ENCODE results near the gene GJB6. TPM values are rescaled to one million over a fixed set of nuclear protein-coding genes. Genes with fewer than 3 reads are reported as not detected.

Gene GJB6
- polyA plus RNA-seq, 2 of the 4 experiments (the other 2 are of a cell fraction), result 0.06 TPM; not detected in 1

DNA sequence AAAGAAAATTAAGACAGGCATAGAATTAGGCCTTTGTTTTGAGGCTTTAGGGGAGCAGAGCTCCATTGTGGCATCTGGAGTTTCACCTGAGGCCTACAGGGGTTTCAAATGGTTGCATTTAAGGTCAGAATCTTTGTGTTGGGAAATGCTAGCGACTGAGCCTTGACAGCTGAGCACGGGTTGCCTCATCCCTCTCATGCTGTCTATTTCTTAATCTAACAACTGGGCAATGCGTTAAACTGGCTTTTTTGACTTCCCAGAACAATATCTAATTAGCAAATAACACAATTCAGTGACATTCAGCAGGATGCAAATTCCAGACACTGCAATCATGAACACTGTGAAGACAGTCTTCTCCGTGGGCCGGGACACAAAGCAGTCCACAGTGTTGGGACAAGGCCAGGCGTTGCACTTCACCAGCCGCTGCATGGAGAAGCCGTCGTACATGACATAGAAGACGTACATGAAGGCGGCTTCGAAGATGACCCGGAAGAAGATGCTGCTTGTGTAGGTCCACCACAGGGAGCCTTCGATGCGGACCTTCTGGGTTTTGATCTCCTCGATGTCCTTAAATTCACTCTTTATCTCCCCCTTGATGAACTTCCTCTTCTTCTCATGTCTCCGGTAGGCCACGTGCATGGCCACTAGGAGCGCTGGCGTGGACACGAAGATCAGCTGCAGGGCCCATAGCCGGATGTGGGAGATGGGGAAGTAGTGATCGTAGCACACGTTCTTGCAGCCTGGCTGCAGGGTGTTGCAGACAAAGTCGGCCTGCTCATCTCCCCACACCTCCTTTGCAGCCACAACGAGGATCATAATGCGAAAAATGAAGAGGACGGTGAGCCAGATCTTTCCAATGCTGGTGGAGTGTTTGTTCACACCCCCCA is 43.2 kb downstream of the GJB6 start:
- 0 out of 3 replicates have a peak, but pooled peaks cover 2% of the 10 kb centered on the region for H3K4me1 ChIP-seq
- CTCF ChIA-PET, result no interaction called here
- no peak overlapping the region for H3K4me3 ChIP-seq
- H3K27ac ChIP-seq, result no peak overlapping the region
- H3K9me3 ChIP-seq, result no peaks in the 10 kb centered on the region
- FAIRE-seq (no peak), ATAC-seq (peak in 1 of 2 experiments; percentile 49; a peak in 2 of 6 replicates), DNase-seq (ENCODE audit: low read depth in 1 of 2, low spot score in 1 of 2) (peak in 1 of 2 experiments; percentile 33)
- TF ChIP-seq GATA3 (IDR thresholded peaks at IDR 0.05; ENCODE audit: borderline replicate concordance) (no peak), FOXS1 (CRISPR knock-in tag; IDR thresholded peaks at IDR 0.05) (no peak), ZFP36 (IDR thresholded peaks at IDR 0.05; ENCODE audit: borderline replicate concordance, partially characterized antibody) (no peak), MYC (IDR thresholded peaks at IDR 0.05; ENCODE audit: borderline replicate concordance, low read length) (no peak), JUN (IDR thresholded peaks at IDR 0.05) (no peak), HOXB13 (CRISPR knock-in tag; IDR thresholded peaks at IDR 0.05; ENCODE audit: low read depth) (no peak), RFX5 (IDR thresholded peaks at IDR 0.05) (no peak), CEBPB (IDR thresholded peaks at IDR 0.05) (no peak), TFCP2L1 (CRISPR knock-in tag; IDR thresholded peaks at IDR 0.05) (no peak), KDM5A (IDR thresholded peaks at IDR 0.05) (no peak), ZSCAN20 (CRISPR knock-in tag; IDR thresholded peaks at IDR 0.05) (no peak), HOXB5 (CRISPR knock-in tag; IDR thresholded peaks at IDR 0.05) (no peak)
- TF ChIP-seq, protein P1, sequence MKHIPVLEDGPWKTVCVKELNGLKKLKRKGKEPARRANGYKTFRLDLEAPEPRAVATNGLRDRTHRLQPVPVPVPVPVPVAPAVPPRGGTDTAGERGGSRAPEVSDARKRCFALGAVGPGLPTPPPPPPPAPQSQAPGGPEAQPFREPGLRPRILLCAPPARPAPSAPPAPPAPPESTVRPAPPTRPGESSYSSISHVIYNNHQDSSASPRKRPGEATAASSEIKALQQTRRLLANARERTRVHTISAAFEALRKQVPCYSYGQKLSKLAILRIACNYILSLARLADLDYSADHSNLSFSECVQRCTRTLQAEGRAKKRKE (CRISPR knock-in tag; IDR thresholded peaks at IDR 0.05; ENCODE audit: low read depth), result no peak
- POLR2A ChIA-PET, result no interaction called here
- no peak overlapping the region for H3K4me2 ChIP-seq
- WGBS (ENCODE audit: missing lambda C conversion rate), result 80% methylated on average over 28 of the region's 28 CpGs

DNA sequence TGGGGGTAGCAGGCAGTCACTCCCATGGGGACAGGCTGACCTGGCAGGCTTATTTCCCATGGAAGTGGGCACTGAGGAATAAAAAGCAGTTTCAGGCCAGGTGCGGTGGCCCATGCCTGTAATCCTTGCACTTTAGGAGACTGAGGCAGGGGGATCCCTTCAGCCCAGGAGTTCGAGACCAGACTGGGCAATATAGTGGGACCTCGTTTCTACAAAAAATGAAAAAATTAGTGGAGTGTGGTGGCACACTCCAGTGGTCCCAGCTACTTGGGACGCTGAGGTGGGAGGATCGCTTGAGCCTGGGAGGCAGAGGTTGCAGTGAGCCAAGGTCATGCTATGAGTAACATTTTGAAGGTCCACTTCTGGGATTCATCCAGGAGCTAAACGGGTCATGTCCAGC is 45.3 kb downstream of the GJB6 start:
- no peaks in the 10 kb centered on the region for H3K9me3 ChIP-seq
- no peak overlapping the region for H3K4me2 ChIP-seq
- no peak for DNase-seq (ENCODE audit: low read depth in 1 of 2, low spot score in 1 of 2)
- no peak for ATAC-seq
- H3K4me3 ChIP-seq, result no peak overlapping the region
- TF ChIP-seq TP53 (CRISPR knock-in tag; IDR thresholded peaks at IDR 0.05) (no peak), ZSCAN20 (CRISPR knock-in tag; IDR thresholded peaks at IDR 0.05) (no peak), FOSL2 (IDR thresholded peaks at IDR 0.05) (no peak), FOSL2 (CRISPR knock-in tag; IDR thresholded peaks at IDR 0.05) (no peak), POLR2AphosphoS2 (conservative IDR thresholded peaks at IDR 0.05; ENCODE audit: low read length) (no peak), SREBF2 (IDR thresholded peaks at IDR 0.05) (no peak), CEBPB (IDR thresholded peaks at IDR 0.05) (no peak), EHMT2 (IDR thresholded peaks at IDR 0.05; ENCODE audit: low read depth) (no peak), MYC (IDR thresholded peaks at IDR 0.05; ENCODE audit: borderline replicate concordance, low read length) (no peak), GATA3 (IDR thresholded peaks at IDR 0.05; ENCODE audit: borderline replicate concordance) (no peak), PHF8 (IDR thresholded peaks at IDR 0.05; ENCODE audit: borderline replicate concordance, low read depth) (no peak), CBX2 (IDR thresholded peaks at IDR 0.05; ENCODE audit: borderline replicate concordance, low read depth) (no peak), HDAC2 (IDR thresholded peaks at IDR 0.05) (no peak), RFX5 (IDR thresholded peaks at IDR 0.05) (no peak), JUNB (IDR thresholded peaks at IDR 0.05) (no peak), EP300 (IDR thresholded peaks at IDR 0.05) (no peak), KDM1A (IDR thresholded peaks at IDR 0.05; ENCODE audit: low read depth) (no peak)
- TF ChIP-seq, protein P2, sequence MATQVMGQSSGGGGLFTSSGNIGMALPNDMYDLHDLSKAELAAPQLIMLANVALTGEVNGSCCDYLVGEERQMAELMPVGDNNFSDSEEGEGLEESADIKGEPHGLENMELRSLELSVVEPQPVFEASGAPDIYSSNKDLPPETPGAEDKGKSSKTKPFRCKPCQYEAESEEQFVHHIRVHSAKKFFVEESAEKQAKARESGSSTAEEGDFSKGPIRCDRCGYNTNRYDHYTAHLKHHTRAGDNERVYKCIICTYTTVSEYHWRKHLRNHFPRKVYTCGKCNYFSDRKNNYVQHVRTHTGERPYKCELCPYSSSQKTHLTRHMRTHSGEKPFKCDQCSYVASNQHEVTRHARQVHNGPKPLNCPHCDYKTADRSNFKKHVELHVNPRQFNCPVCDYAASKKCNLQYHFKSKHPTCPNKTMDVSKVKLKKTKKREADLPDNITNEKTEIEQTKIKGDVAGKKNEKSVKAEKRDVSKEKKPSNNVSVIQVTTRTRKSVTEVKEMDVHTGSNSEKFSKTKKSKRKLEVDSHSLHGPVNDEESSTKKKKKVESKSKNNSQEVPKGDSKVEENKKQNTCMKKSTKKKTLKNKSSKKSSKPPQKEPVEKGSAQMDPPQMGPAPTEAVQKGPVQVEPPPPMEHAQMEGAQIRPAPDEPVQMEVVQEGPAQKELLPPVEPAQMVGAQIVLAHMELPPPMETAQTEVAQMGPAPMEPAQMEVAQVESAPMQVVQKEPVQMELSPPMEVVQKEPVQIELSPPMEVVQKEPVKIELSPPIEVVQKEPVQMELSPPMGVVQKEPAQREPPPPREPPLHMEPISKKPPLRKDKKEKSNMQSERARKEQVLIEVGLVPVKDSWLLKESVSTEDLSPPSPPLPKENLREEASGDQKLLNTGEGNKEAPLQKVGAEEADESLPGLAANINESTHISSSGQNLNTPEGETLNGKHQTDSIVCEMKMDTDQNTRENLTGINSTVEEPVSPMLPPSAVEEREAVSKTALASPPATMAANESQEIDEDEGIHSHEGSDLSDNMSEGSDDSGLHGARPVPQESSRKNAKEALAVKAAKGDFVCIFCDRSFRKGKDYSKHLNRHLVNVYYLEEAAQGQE (IDR thresholded peaks at IDR 0.05), result no peak
- TF ChIP-seq, protein P3, sequence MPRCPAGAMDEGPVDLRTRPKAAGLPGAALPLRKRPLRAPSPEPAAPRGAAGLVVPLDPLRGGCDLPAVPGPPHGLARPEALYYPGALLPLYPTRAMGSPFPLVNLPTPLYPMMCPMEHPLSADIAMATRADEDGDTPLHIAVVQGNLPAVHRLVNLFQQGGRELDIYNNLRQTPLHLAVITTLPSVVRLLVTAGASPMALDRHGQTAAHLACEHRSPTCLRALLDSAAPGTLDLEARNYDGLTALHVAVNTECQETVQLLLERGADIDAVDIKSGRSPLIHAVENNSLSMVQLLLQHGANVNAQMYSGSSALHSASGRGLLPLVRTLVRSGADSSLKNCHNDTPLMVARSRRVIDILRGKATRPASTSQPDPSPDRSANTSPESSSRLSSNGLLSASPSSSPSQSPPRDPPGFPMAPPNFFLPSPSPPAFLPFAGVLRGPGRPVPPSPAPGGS (IDR thresholded peaks at IDR 0.05), result no peak
- TF ChIP-seq, protein P1 (CRISPR knock-in tag; IDR thresholded peaks at IDR 0.05; ENCODE audit: low read depth), result no peak
- TF ChIP-seq, protein P4, sequence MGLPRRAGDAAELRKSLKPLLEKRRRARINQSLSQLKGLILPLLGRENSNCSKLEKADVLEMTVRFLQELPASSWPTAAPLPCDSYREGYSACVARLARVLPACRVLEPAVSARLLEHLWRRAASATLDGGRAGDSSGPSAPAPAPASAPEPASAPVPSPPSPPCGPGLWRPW (IDR thresholded peaks at IDR 0.05), result no peak
- ChIA-PET POLR2A (no interaction called here), CTCF (interaction anchor here (4.3 kb wide), 1 partner anchor 10 kb away, joined by 24 read pairs; no protein-coding TSS in a partner anchor)
- 0 out of 3 replicates have a peak, but pooled peaks cover under 1% of the 10 kb centered on the region for H3K4me1 ChIP-seq
- H3K27ac ChIP-seq, result no peak overlapping the region
- no peak for FAIRE-seq
- 46% methylated on average over 6 of the region's 6 CpGs for WGBS (ENCODE audit: missing lambda C conversion rate)

Measured in A549 (cell line).